C4-2B (cell line): ENCODE measurements around the gene TARP.

Experiments used
- ZFX ChIP-seq: fragments of 450-650 bp; IDR thresholded peaks from 2 replicates; pipeline ENCODE4 v1.6.1; 2017
- TF ChIP-seq, protein P1 (sequence below): fragments of 450-650 bp; conservative IDR thresholded peaks from 2 replicates; pipeline ENCODE4 v1.5.1; 2017; ENCODE audit warnings: mild to moderate bottlenecking

DNA sequence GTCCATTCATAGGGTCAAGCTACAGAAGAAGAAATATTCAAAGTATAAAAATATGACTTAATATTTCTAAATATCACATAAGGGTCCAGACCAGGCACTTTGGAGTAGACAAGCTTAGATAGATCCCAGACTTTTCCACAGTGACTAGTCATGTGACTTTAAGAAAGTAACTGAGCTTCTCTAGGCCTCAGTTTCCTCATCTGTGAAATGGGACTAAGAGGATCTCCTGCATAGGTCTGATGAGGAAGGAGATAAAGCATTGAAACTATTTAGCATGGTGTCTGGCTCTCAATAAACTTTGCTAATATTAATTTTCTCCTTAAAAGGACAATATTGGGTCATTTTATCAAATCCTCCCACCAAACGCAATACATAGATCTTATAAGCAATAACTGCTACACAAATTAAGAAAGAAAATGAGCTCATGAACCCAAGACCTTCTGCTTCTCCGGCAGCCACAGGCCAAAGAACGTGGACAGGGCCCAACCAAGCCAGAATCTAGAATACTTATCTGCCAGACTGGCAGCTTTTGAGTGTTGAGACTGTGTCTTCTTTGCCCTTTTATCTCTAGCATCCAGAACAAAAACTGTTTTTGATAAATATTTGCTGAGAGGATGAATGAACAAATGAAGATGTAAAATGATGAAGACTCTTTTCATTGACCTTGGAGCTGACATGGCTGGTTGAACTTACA is 1.6 kb upstream of the TARP start:
- TF ChIP-seq, protein P1, sequence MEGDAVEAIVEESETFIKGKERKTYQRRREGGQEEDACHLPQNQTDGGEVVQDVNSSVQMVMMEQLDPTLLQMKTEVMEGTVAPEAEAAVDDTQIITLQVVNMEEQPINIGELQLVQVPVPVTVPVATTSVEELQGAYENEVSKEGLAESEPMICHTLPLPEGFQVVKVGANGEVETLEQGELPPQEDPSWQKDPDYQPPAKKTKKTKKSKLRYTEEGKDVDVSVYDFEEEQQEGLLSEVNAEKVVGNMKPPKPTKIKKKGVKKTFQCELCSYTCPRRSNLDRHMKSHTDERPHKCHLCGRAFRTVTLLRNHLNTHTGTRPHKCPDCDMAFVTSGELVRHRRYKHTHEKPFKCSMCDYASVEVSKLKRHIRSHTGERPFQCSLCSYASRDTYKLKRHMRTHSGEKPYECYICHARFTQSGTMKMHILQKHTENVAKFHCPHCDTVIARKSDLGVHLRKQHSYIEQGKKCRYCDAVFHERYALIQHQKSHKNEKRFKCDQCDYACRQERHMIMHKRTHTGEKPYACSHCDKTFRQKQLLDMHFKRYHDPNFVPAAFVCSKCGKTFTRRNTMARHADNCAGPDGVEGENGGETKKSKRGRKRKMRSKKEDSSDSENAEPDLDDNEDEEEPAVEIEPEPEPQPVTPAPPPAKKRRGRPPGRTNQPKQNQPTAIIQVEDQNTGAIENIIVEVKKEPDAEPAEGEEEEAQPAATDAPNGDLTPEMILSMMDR = no peak
- no peak for TF ChIP-seq ZFX
